HG02970 (cell line): Measurements from ENCODE around the gene MAPK11.

Source experiments
- ATAC-seq: cut with Tn5 transposase; IDR thresholded peaks from one replicate; pipeline ENCODE4 v1.9.1; 2021; ENCODE audit warnings: mild to moderate bottlenecking, moderate library complexity, moderate number of reproducible peaks; ENCODE audit not compliant: unreplicated experiment, low FRiP score

Gene MAPK11

GRCh38 chr22:50251477-50252081, 18.6 kb downstream of the MAPK11 start:
- ATAC-seq = no peak

- ATAC-seq = no peak
Observed at GRCh38 chr22:50250555-50251476, 19.4 kb downstream of the MAPK11 start, which contains the start of gene HDAC10. HDAC10 (minus strand) TSS chr22:50251265; CDS start chr22:50251032, 233 bp downstream.

GRCh38 chr22:50250249-50250554, 20.0 kb downstream of the MAPK11 start:
- no peak for ATAC-seq

DNA sequence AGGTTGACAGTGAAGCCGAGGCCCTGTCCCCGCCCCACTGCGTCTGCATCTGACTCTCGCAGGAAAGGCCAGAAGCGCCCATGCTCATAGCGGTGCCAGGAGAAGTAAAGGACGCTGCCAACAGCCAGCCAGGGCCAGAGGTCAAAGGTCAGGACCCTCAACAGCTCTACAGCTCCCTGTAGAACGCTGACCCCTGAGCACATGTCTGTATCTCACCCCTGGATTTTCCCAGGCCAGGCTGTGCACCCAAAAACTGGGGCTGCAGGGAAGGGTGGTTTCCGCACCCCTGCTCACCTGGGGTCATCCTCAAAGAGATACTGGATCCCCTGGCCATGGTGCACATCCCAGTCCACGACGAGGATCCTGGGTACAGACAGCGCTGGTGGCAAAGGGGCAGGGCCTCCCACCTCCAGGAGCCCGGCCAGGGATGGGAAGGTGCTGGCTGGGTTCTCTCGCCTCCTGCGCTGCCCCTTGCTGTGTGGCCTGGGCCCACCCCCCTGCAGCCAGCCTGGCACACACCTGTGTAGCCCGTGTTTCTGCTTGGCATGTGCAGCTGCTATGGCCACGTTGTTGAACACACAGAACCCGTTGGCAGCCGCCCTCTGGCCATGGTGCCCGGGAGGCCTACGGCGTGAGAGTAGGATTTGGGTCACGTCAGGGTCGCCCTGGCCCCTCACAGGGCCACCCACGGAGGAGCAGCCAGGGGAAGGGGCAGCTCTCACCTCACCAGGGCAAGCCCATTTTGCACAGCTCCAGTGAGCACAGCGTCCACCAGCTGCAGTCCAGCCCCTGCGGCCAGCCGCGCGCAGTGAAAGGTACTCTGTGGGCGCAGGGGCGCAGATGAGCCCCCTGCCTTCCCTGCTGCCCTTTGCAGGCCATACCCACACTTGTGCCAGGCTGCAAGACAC, 20.6 kb downstream of the MAPK11 start:
- no peak for ATAC-seq

- no peak for ATAC-seq
Observed at GRCh38 chr22:50248196-50249081, 21.7 kb downstream of the MAPK11 start.

DNA sequence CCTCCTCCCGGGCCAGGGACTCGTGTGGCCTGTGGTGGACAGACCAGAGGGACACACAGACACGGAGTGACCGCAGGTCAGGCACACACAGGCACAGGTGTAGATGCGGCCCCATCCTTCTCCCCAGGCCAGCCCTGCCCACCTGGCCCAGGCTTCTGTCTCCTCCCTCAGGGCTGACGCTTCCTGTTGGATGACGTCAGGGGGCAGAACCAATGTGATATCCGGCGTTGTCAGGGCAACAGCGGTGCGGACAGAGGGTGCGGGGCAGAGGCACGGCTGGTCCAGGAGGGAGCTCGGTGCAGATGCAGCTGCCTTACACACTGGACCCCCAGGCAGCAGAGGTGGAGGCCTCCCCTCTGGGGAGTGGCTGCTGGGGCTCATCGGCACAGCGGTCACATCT, 22.4 kb downstream of the MAPK11 start:
- ATAC-seq = no peak

- ATAC-seq = no peak
Observed at GRCh38 chr22:50246242-50247175, 23.7 kb downstream of the MAPK11 start.

GRCh38 chr22:50245214-50246072, 24.7 kb downstream of the MAPK11 start:
- no peak for ATAC-seq

DNA sequence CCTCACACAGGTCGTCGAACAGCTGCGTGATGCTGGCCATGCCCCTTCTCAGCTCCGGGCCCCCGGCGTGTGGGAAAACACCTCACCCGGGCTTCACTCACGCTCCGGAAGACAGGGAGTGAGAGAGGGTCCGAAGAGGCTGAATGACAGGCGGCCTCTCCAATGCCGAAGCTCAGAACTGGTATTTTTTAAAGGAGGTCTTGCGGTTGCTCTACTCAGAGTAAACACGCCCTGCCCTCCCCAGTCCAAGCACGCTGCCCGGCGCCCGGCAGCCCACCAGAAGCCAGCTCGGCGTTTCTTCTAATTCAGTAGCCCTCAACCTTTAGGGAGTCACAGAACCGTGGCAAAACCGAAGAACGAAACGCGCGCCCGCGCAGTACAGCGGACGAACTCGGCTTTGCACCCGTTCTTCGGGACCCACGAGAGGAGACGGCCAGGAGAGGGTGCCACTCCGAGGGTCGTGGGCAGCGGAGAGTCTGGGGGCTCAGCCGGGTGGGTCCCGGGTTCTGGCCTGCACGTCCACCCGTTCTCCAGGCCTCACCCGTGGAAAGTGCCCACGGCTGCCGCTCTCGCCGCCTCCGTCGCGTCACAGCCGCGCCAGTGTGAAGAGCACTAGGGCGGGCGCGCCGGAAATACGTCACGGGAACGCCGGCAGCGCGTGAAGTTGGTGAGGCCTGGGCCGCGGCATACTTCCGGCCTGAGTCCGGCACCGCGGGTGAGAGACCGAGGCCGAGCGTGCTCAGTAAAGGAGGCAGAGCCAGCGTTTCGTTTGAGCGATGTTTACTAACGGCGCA, 25.6 kb downstream of the MAPK11 start, which contains the start of gene TUBGCP6:
TSS of gene TUBGCP6 (minus strand) at position 604 of the 794 bp plus-strand sequence. CDS start at position 40, 564 bp downstream.
- ATAC-seq = peak; percentile 62

DNA sequence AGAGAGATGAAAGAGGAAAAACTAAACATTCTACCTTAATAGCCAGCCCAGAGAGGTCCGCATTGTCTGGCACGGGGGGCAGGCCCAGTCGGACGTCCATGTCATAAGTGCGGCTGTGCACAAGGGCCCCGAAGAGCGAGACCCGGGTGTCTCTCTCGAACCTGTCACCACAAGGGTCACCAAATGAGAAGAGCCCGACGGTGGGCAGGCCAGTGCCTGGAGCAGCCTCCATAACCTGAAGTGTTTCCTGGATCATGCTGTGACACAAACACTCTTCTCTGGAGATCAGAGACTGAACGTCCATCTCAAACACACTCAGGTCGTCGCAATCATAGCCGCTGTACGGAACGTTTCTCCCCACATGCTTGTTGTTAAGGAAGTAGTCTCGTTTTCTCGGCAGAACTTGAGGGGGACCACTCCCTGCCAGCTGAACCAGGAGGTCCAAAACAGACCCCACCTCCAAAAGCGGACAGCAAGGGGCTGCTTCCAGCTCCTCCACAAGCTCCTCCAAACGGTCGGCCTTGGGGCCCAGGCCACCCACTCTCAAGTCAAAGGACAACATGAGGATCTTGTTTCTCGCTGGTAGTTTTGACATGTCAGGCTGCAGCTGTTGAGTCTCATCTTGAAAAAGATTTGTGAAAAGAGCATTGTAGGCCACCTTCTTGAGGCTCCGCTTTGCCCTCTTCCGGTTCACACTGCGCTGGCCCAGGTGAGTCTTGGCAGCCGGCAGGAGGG, 26.3 kb downstream of the MAPK11 start:
- no peak for ATAC-seq

GRCh38 chr22:50242406-50242949, 27.7 kb downstream of the MAPK11 start:
- no peak for ATAC-seq

DNA sequence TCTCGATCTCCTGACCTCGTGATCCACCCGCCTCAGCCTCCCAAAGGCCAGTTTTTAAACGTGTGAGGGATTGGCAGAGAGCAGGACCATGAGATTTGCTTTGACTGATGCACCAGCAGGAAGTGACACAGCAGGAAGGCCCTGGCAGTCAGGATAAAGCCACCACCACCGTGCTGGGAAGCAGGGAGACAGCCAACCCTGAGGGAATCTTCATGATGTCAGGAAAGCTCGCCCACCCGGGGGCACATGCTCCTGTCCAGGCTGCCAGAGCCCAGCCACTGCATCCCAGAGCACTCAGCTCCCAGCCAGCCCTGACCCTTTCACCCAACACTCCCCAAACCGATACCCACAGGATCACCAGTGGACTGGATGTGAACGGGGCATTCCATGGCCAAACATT, 31.4 kb downstream of the MAPK11 start:
- ATAC-seq = no peak

DNA sequence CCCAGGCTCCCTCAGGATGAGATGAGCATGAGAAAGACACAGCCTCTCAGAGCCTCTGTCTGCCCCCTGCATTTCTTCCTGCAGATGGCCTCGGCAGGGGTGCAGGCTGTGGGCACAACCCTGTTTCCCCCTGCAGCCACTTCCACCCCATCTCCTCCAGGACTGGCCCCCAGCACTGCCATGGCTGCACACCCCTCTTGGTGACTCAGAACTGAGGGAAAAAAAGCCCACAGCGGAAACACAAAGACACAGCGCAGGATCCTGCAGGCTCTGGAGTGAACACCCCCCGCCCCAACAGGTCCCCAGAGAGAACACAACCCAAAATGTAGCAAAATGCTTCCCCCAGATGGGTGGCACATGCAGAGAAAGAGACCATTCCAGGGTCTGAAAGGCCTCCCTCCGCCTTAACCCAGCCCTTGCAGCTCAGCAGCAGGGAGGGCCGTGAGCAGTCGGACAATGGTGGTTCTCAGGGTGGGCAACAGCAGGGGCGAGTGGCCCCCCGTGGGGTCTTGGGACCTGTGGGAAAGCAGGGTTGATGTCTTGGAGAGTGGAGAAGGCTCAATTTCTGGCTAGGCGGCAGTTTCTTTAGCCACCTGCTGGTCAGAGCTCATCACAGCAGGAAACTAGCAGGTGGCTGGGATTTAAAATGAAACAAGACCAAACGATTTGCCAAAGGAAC, 33.3 kb downstream of the MAPK11 start:
- no peak for ATAC-seq

GRCh38 chr22:50233223-50233622, 37.0 kb downstream of the MAPK11 start:
- no peak for ATAC-seq

DNA sequence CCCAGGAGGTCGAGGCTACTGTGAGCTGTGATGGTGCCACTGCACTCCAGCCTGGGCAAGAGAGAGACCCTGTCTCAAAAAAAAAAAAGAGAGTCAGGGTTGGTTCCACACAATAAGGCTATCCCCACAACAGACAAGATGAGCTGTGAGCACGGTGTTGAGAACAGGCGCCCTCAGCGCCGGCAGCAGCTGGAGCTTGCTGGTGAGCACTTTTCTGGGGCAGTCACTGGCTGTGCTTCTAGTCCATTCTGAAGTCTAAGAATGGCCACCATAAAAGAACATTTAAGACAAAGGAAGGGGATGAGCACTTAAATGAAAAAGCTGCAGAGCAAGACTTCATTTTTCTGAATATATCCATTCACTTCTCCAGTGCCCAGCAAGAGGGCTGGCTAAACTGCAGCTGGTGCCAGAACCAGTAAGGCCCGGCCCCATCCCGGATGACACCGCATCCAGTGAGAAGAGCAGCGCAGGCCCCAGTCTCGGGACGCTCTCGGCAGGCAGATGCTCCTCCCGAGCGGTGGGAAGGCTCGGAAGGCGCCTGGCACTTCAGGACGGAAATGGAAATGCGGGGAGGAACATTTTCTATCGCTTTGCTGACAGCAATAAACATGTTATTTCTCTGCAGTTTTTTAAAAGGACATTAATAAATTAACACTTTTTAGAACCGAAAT, 37.6 kb downstream of the MAPK11 start:
- no peak for ATAC-seq
